Endothelial cell of umbilical vein (primary cell): Measurements from ENCODE around the gene USP27X.

Source experiments
- EZH2 ChIP-seq: IDR thresholded peaks from 2 replicates; pipeline ENCODE4 v1.6.1; 2012; ENCODE audit warnings: borderline replicate concordance, low read depth, mild to moderate bottlenecking, moderate library complexity, low read length, inconsistent platforms; ENCODE audit not compliant: severe bottlenecking
- GATA2 ChIP-seq: IDR thresholded peaks from 2 replicates; pipeline ENCODE4 v1.7.0; 2011; ENCODE audit warnings: low read depth, mild to moderate bottlenecking, moderate library complexity, mixed read lengths, low read length; ENCODE audit not compliant: insufficient read length, insufficient read depth
- POLR2A ChIP-seq: IDR thresholded peaks from 2 replicates; pipeline ENCODE4 v1.6.1; 2012; ENCODE audit warnings: low read depth, mild to moderate bottlenecking, control low read depth, low read length
- POLR2AphosphoS5 ChIP-seq: IDR thresholded peaks from 2 replicates; pipeline ENCODE4 v1.6.1; 2012; ENCODE audit warnings: low read depth, mild to moderate bottlenecking, control low read depth, low read length, moderate library complexity; ENCODE audit not compliant: insufficient read depth
- TF ChIP-seq, protein P1 (sequence below), 2 donors: IDR thresholded peaks; 1 replicate in 1 of 2; 2 replicates in 1 of 2; pipeline ENCODE4 v1.5.1; 2011; ENCODE audit warnings: low read length in 2 of 2, mild to moderate bottlenecking in 2 of 2, moderate library complexity in 2 of 2, control low read depth in 1 of 2, inconsistent platforms in 1 of 2, low read depth in 1 of 2; ENCODE audit not compliant: insufficient read depth in 1 of 2; ENCODE audit errors: extremely low read depth in 1 of 2

DNA sequence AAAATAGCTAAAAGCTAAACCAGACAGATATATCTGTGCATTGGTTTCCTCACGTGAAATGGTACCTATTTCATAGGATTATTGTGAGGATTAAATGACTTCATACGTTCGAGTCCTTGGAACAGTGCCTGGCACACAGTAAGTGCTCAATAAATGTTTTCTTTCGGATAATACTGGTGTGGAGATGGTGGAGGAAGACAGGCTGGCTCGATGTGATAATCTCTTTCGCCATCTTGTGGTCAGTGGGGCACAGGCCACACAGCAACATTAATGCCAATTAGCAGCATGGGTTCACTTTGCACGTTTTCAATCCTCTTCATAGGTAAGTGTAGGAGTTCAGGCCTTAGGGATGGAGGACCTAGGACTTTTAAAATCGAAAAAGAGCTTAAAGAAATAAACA lies 40.9 kb upstream of the USP27X start:
- TF ChIP-seq, protein P1, sequence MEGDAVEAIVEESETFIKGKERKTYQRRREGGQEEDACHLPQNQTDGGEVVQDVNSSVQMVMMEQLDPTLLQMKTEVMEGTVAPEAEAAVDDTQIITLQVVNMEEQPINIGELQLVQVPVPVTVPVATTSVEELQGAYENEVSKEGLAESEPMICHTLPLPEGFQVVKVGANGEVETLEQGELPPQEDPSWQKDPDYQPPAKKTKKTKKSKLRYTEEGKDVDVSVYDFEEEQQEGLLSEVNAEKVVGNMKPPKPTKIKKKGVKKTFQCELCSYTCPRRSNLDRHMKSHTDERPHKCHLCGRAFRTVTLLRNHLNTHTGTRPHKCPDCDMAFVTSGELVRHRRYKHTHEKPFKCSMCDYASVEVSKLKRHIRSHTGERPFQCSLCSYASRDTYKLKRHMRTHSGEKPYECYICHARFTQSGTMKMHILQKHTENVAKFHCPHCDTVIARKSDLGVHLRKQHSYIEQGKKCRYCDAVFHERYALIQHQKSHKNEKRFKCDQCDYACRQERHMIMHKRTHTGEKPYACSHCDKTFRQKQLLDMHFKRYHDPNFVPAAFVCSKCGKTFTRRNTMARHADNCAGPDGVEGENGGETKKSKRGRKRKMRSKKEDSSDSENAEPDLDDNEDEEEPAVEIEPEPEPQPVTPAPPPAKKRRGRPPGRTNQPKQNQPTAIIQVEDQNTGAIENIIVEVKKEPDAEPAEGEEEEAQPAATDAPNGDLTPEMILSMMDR (IDR thresholded peaks at IDR 0.05; ENCODE audit: extremely low read depth in 1 of 2, insufficient read depth in 1 of 2, low read depth in 1 of 2, low read length in 2 of 2) = peak; percentile 39 to 46
- TF ChIP-seq POLR2AphosphoS5 (no peak), EZH2 (no peak), GATA2 (no peak), POLR2A (no peak)
